ENCODE data around the gene NR6A1. TPM values are rescaled to one million over a fixed set of nuclear protein-coding genes. Genes with fewer than 3 reads are reported as not detected.

NR6A1 gene
- total and polyA plus RNA-seq, 2 of the 13 experiments (the other 11 are each of a cell fraction or from before 2014, with no cell fraction given), result 28.1 to 31.5 TPM

DNA sequence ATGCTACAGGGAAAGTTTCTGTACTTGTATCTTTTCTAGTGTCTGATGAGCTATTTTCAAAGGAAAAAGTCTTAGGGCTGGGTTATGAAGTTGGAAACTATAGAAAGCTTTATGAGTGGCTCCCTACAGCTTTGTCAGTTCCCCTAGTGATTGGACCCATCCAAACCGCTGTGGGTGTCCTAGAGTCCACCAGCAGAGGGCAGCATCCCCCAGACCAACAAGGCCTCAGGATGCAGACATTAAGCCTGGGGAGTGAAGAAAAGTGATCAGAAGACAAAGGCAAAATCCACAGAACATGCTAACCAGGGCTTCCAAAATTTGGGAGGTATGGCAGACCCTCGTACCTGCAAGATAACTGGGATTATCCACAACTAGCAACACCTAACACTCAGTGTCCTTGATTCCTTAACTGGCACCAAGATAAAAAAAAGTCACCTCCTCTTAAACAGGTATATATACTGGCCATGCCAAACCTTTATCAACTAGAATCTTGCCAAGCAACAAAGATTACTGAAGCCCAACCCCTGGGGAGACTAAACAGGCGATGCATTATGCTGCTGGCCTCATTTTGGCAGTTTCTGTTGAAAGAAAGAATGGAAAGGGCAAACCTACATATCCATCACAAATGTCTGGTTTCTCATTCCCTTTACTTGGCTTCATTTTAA is 153.5 kb downstream of the NR6A1 start (continued):
- no peak for TF ChIP-seq ZBTB42 (CRISPR knock-in tag; IDR thresholded peaks at IDR 0.05)
- TF ChIP-seq, protein P1, sequence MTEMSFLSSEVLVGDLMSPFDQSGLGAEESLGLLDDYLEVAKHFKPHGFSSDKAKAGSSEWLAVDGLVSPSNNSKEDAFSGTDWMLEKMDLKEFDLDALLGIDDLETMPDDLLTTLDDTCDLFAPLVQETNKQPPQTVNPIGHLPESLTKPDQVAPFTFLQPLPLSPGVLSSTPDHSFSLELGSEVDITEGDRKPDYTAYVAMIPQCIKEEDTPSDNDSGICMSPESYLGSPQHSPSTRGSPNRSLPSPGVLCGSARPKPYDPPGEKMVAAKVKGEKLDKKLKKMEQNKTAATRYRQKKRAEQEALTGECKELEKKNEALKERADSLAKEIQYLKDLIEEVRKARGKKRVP (CRISPR knock-in tag; IDR thresholded peaks at IDR 0.05), result no peak
- peak; percentile 52 for TF ChIP-seq GATAD2A (CRISPR knock-in tag; IDR thresholded peaks at IDR 0.05)
- no peak for TF ChIP-seq ZNF484 (CRISPR knock-in tag; IDR thresholded peaks at IDR 0.05; ENCODE audit: borderline replicate concordance, low read depth)
- TF ChIP-seq ZC3H13 (CRISPR knock-in tag; IDR thresholded peaks at IDR 0.05), result no peak
- TF ChIP-seq HDAC1 (CRISPR knock-in tag; IDR thresholded peaks at IDR 0.05), result no peak
- TF ChIP-seq, protein P2, sequence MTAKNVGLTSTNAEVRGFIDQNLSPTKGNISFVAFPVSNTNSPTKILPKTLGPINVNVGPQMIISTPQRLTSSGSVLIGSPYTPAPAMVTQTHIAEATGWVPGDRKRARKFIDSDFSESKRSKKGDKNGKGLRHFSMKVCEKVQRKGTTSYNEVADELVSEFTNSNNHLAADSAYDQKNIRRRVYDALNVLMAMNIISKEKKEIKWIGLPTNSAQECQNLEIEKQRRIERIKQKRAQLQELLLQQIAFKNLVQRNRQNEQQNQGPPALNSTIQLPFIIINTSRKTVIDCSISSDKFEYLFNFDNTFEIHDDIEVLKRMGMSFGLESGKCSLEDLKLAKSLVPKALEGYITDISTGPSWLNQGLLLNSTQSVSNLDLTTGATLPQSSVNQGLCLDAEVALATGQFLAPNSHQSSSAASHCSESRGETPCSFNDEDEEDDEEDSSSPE (CRISPR knock-in tag; IDR thresholded peaks at IDR 0.05), result no peak
- TF ChIP-seq ZNF430 (CRISPR knock-in tag; IDR thresholded peaks at IDR 0.05), result no peak
- TF ChIP-seq ISL2 (CRISPR knock-in tag; IDR thresholded peaks at IDR 0.05), result no peak
- TF ChIP-seq, protein P3, sequence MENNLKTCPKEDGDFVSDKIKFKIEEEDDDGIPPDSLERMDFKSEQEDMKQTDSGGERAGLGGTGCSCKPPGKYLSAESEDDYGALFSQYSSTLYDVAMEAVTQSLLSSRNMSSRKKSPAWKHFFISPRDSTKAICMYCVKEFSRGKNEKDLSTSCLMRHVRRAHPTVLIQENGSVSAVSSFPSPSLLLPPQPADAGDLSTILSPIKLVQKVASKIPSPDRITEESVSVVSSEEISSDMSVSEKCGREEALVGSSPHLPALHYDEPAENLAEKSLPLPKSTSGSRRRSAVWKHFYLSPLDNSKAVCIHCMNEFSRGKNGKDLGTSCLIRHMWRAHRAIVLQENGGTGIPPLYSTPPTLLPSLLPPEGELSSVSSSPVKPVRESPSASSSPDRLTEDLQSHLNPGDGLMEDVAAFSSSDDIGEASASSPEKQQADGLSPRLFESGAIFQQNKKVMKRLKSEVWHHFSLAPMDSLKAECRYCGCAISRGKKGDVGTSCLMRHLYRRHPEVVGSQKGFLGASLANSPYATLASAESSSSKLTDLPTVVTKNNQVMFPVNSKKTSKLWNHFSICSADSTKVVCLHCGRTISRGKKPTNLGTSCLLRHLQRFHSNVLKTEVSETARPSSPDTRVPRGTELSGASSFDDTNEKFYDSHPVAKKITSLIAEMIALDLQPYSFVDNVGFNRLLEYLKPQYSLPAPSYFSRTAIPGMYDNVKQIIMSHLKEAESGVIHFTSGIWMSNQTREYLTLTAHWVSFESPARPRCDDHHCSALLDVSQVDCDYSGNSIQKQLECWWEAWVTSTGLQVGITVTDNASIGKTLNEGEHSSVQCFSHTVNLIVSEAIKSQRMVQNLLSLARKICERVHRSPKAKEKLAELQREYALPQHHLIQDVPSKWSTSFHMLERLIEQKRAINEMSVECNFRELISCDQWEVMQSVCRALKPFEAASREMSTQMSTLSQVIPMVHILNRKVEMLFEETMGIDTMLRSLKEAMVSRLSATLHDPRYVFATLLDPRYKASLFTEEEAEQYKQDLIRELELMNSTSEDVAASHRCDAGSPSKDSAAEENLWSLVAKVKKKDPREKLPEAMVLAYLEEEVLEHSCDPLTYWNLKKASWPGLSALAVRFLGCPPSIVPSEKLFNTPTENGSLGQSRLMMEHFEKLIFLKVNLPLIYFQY (CRISPR knock-in tag; IDR thresholded peaks at IDR 0.05; ENCODE audit: borderline replicate concordance), result 0 out of 2 replicates have a peak, but pooled peaks have one; percentile 19
- no peak for TF ChIP-seq TMF1 (CRISPR knock-in tag; IDR thresholded peaks at IDR 0.05; ENCODE audit: low read depth)
- TF ChIP-seq ZNF101 (CRISPR knock-in tag; IDR thresholded peaks at IDR 0.05; ENCODE audit: borderline replicate concordance, low read depth), result no peak
- TF ChIP-seq, protein P4, sequence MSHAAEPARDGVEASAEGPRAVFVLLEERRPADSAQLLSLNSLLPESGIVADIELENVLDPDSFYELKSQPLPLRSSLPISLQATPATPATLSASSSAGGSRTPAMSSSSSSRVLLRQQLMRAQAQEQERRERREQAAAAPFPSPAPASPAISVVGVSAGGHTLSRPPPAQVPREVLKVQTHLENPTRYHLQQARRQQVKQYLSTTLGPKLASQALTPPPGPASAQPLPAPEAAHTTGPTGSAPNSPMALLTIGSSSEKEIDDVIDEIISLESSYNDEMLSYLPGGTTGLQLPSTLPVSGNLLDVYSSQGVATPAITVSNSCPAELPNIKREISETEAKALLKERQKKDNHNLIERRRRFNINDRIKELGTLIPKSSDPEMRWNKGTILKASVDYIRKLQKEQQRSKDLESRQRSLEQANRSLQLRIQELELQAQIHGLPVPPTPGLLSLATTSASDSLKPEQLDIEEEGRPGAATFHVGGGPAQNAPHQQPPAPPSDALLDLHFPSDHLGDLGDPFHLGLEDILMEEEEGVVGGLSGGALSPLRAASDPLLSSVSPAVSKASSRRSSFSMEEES (CRISPR knock-in tag; IDR thresholded peaks at IDR 0.05), result 0 out of 2 replicates have a peak, but pooled peaks have one; percentile 19
- peak; percentile 39 for TF ChIP-seq FOSL2 (CRISPR knock-in tag; IDR thresholded peaks at IDR 0.05)
- no peak for TF ChIP-seq ZNF749 (CRISPR knock-in tag; IDR thresholded peaks at IDR 0.05; ENCODE audit: borderline replicate concordance)
- no peak for TF ChIP-seq ZNF577 (CRISPR knock-in tag; IDR thresholded peaks at IDR 0.05; ENCODE audit: borderline replicate concordance, low read depth)
- peak; percentile 20; the same call in 1 of the 2 replicates for TF ChIP-seq MIXL1 (CRISPR knock-in tag; IDR thresholded peaks at IDR 0.05)
- no peak for TF ChIP-seq LCORL (IDR thresholded peaks at IDR 0.05)
- peak; percentile 48; the same call in 1 of the 2 replicates for TF ChIP-seq LCORL (CRISPR knock-in tag; IDR thresholded peaks at IDR 0.05)
- TF ChIP-seq KLF9 (CRISPR knock-in tag; IDR thresholded peaks at IDR 0.05; ENCODE audit: low read depth), result no peak
- no peak for TF ChIP-seq ZNF816 (CRISPR knock-in tag; IDR thresholded peaks at IDR 0.05; ENCODE audit: borderline replicate concordance)
